K562 (cell line): ENCODE measurements around the gene TMEM117. TPM values are rescaled to one million over a fixed set of nuclear protein-coding genes. Genes with fewer than 3 reads are reported as not detected.

Source experiments
- ETS2 ChIP-seq: IDR thresholded peaks from 2 replicates; pipeline ENCODE4 v1.6.1; 2016; ENCODE audit warnings: borderline replicate concordance, missing genetic modification characterization, mild to moderate bottlenecking, moderate library complexity, missing compliant biosample characterization; ENCODE audit not compliant: poor library complexity, severe bottlenecking
- FOS ChIP-seq: IDR thresholded peaks from 3 replicates; pipeline ENCODE4 v1.6.1; 2011; ENCODE audit not compliant: insufficient read length; ENCODE audit errors: extremely low read depth
- MCM2 ChIP-seq: fragments of 450-650 bp; IDR thresholded peaks from 2 replicates; pipeline ENCODE4 v1.6.1; 2017; ENCODE audit warnings: low read depth, mild to moderate bottlenecking
- NELFE ChIP-seq: IDR thresholded peaks from 2 replicates; pipeline ENCODE4 v1.6.1; 2011; ENCODE audit warnings: mild to moderate bottlenecking; ENCODE audit not compliant: insufficient read depth, insufficient read length
- NONO ChIP-seq, 2 experiments: fragments of 200-400 bp in 1 of 2; fragments of 450-650 bp in 1 of 2; formaldehyde crosslinking in 1 of 2; IDR thresholded peaks; 2 replicates each; pipeline ENCODE4 v1.6.1; 2017; ENCODE audit warnings: low read depth in 2 of 2, mild to moderate bottlenecking in 2 of 2, moderate library complexity in 2 of 2, low read length in 1 of 2
- NUFIP1 ChIP-seq: fragments of 450-650 bp; IDR thresholded peaks from 2 replicates; pipeline ENCODE4 v1.6.1; 2018; ENCODE audit not compliant: partially characterized antibody
- PHF21A ChIP-seq: fragments of 450-650 bp; IDR thresholded peaks from 2 replicates; pipeline ENCODE4 v1.6.1; 2017; ENCODE audit warnings: low read depth, borderline replicate concordance
- PRPF4 ChIP-seq: fragments of 200-400 bp; formaldehyde crosslinking; IDR thresholded peaks from one replicate; pipeline ENCODE4 v1.6.1; 2017; ENCODE audit warnings: low read length, low read depth, mild to moderate bottlenecking; ENCODE audit not compliant: insufficient read depth, poor library complexity, severe bottlenecking
- RBM25 ChIP-seq: fragments of 200-400 bp; formaldehyde crosslinking; IDR thresholded peaks from 2 replicates; pipeline ENCODE4 v1.6.1; 2018; ENCODE audit warnings: low read length, low read depth, moderate library complexity; ENCODE audit not compliant: severe bottlenecking
- RFX7 ChIP-seq: fragments of 250-450 bp; sonication (Bioruptor Pico); IDR thresholded peaks from 2 replicates; pipeline ENCODE4 v1.5.1; 2021; ENCODE audit warnings: mild to moderate bottlenecking
- SIRT6 ChIP-seq: IDR thresholded peaks from one replicate; pipeline ENCODE4 v1.6.1; 2012; ENCODE audit warnings: low read depth, mild to moderate bottlenecking, control low read depth, inconsistent platforms, low read length, moderate library complexity
- SREBF1 ChIP-seq: fragments of 150-350 bp; IDR thresholded peaks from 2 replicates; pipeline ENCODE4 v1.6.1; 2014; ENCODE audit warnings: antibody characterized with exemption, low read depth, low read length, borderline replicate concordance
- THAP7 ChIP-seq: fragments of 250-450 bp; sonication (Bioruptor Pico); IDR thresholded peaks from 2 replicates; pipeline ENCODE4 v1.5.0; 2021
- ZNF140 ChIP-seq: fragments of 250-450 bp; sonication (Bioruptor Pico); IDR thresholded peaks from 2 replicates; pipeline ENCODE4 v1.8.0; 2021; ENCODE audit warnings: moderate library complexity, mild to moderate bottlenecking, inconsistent platforms
- ZNF232 ChIP-seq: sonication (generic); formaldehyde crosslinking; IDR thresholded peaks from 2 replicates; pipeline ENCODE4 v1.8.0; 2022; ENCODE audit warnings: mild to moderate bottlenecking, missing genetic modification reagents
- ZNF3 ChIP-seq: fragments of 250-450 bp; sonication (Bioruptor Pico); IDR thresholded peaks from 2 replicates; pipeline ENCODE4 v1.5.0; 2021; ENCODE audit warnings: mild to moderate bottlenecking, moderate library complexity
- ZNF57 ChIP-seq: fragments of 450-650 bp; formaldehyde crosslinking; IDR thresholded peaks from 2 replicates; pipeline ENCODE4 v1.4.0; 2020; ENCODE audit warnings: mild to moderate bottlenecking, moderate library complexity
- ZNF699 ChIP-seq: fragments of 250-450 bp; sonication (Bioruptor Pico); IDR thresholded peaks from 2 replicates; pipeline ENCODE4 v1.8.0; 2021; ENCODE audit warnings: mild to moderate bottlenecking, moderate library complexity; ENCODE audit not compliant: insufficient replicate concordance
- ZNF830 ChIP-seq: fragments of 250-450 bp; sonication (Bioruptor Pico); IDR thresholded peaks from 2 replicates; pipeline ENCODE4 v1.5.0; 2021; ENCODE audit warnings: mild to moderate bottlenecking
- polyA plus RNA-seq, 8 experiments: library from polyadenylated mRNA; depleted of rRNA in 4 of 8; stranded (reverse) in 5 of 8; unstranded in 3 of 8; fragments of >200 nt; fragmentation: Nextera tagmentation in 2 of 8; fragmentation: Illumina TruSeq in 1 of 8; extraction: Ambion mirVana in 2 of 8; extraction: Trizol in 1 of 8; gene quantifications; 2 replicates each; pipeline versions ENCODE4 v1.2.1 to v1.2.3, GENCODE V29; 2011 to 2014; ENCODE audit warnings: inconsistent platforms in 1 of 8, missing spikeins in 1 of 8
- total RNA-seq, 7 experiments: library from RNA; depleted of rRNA in 6 of 7; stranded (reverse); fragments of >200 nt in 6 of 7; fragmentation: Illumina TruSeq in 2 of 7; extraction: Trizol in 2 of 7; gene quantifications; 2 replicates each; pipeline versions ENCODE4 v1.2.1 to v1.2.3, GENCODE V29; 2011 to 2021; ENCODE audit warnings: low replicate concordance in 1 of 7
- TF ChIP-seq, protein P1 (sequence below): fragments of 150-350 bp; IDR thresholded peaks from 2 replicates; pipeline ENCODE4 v1.6.1; 2014; ENCODE audit warnings: low read depth, mild to moderate bottlenecking, low read length, borderline replicate concordance
- TF ChIP-seq, protein P2 (sequence below): fragments of 250-450 bp; sonication (Bioruptor Pico); IDR thresholded peaks from 2 replicates; pipeline ENCODE4 v1.8.0; 2021; ENCODE audit warnings: moderate library complexity, mild to moderate bottlenecking, inconsistent platforms

Gene TMEM117
- total and polyA plus RNA-seq, 9 of the 15 experiments (the other 6 are each of a cell fraction or from before 2014, with no cell fraction given), result 0.31 to 2.8 (median 1.0) TPM

- TF ChIP-seq ZNF3 (CRISPR knock-in tag) (no peak), ZNF830 (CRISPR knock-in tag) (no peak), NELFE (no peak), ETS2 (tag) (no peak), RFX7 (CRISPR knock-in tag) (no peak), ZNF232 (CRISPR knock-in tag) (no peak), ZNF699 (CRISPR knock-in tag) (no peak), THAP7 (0 out of 2 replicates have a peak, but pooled peaks have one; percentile 69), PRPF4 (no peak), PHF21A (no peak), NUFIP1 (no peak), ZNF57 (CRISPR knock-in tag) (no peak), SIRT6 (no peak), MCM2 (no peak), FOS (no peak), SREBF1 (no peak), NONO (IDR thresholded peaks at IDR 0.05; ENCODE audit: low read depth in 2 of 2, low read length in 1 of 2) (peak in 1 of 2 experiments; percentile 85; a peak in 2 of 4 replicates), RBM25 (no peak), ZNF140 (CRISPR knock-in tag) (no peak)
- TF ChIP-seq, protein P1, sequence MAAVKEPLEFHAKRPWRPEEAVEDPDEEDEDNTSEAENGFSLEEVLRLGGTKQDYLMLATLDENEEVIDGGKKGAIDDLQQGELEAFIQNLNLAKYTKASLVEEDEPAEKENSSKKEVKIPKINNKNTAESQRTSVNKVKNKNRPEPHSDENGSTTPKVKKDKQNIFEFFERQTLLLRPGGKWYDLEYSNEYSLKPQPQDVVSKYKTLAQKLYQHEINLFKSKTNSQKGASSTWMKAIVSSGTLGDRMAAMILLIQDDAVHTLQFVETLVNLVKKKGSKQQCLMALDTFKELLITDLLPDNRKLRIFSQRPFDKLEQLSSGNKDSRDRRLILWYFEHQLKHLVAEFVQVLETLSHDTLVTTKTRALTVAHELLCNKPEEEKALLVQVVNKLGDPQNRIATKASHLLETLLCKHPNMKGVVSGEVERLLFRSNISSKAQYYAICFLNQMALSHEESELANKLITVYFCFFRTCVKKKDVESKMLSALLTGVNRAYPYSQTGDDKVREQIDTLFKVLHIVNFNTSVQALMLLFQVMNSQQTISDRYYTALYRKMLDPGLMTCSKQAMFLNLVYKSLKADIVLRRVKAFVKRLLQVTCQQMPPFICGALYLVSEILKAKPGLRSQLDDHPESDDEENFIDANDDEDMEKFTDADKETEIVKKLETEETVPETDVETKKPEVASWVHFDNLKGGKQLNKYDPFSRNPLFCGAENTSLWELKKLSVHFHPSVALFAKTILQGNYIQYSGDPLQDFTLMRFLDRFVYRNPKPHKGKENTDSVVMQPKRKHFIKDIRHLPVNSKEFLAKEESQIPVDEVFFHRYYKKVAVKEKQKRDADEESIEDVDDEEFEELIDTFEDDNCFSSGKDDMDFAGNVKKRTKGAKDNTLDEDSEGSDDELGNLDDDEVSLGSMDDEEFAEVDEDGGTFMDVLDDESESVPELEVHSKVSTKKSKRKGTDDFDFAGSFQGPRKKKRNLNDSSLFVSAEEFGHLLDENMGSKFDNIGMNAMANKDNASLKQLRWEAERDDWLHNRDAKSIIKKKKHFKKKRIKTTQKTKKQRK, result no peak
- TF ChIP-seq, protein P2, sequence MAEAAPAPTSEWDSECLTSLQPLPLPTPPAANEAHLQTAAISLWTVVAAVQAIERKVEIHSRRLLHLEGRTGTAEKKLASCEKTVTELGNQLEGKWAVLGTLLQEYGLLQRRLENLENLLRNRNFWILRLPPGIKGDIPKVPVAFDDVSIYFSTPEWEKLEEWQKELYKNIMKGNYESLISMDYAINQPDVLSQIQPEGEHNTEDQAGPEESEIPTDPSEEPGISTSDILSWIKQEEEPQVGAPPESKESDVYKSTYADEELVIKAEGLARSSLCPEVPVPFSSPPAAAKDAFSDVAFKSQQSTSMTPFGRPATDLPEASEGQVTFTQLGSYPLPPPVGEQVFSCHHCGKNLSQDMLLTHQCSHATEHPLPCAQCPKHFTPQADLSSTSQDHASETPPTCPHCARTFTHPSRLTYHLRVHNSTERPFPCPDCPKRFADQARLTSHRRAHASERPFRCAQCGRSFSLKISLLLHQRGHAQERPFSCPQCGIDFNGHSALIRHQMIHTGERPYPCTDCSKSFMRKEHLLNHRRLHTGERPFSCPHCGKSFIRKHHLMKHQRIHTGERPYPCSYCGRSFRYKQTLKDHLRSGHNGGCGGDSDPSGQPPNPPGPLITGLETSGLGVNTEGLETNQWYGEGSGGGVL (CRISPR knock-in tag), result no peak
Measured at GRCh38 chr12:43835656-43836474, at the start of gene TMEM117 (continued).
